Activated naive CD8-positive, alpha-beta T cell (primary cell): Measurements from ENCODE around the gene NOP16.

Source experiments
- H3K27ac Mint-ChIP-seq: one replicate; pipeline ENCODE4 v1.8.0; 2021; ENCODE audit warnings: mixed read lengths
- H3K27me3 Mint-ChIP-seq: one replicate; pipeline ENCODE4 v1.8.0; 2021; ENCODE audit warnings: mixed read lengths
- H3K36me3 Mint-ChIP-seq: one replicate; pipeline ENCODE4 v1.8.0; 2021; ENCODE audit warnings: mixed read lengths
- H3K4me1 Mint-ChIP-seq: one replicate; pipeline ENCODE4 v1.8.0; 2021; ENCODE audit warnings: low read depth, mixed read lengths
- H3K4me3 Mint-ChIP-seq: one replicate; pipeline ENCODE4 v1.8.0; 2021; ENCODE audit warnings: mild to moderate bottlenecking, mixed read lengths
- H3K9me3 Mint-ChIP-seq: one replicate; pipeline ENCODE4 v1.8.0; 2021; ENCODE audit warnings: low read depth, mixed read lengths

NOP16 gene

DNA sequence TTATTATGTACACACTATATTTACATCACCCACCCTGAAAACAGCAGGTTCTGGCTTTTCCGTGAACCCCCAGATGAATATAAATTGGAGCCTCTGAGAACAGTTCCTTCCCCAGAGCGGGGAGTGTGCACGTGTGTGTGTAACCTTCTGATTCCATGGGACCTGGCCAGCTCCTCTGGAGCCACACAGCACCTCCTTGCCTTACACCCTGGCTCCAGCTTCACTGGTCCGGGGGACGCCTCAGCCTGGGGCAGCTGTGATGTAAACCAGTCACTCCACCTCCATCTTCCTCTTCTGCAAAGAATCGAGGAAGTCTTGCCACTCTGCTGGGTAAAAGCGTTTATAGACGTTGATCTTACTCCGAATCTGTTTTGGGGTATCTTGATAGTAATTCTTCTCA is 4.4 kb downstream of the NOP16 start:
- Mint-ChIP-seq H3K9me3 (no peaks in the 10 kb centered on the region), H3K4me1 (peaks cover 23% of the 10 kb centered on the region), H3K36me3 (peaks cover 12% of the 10 kb centered on the region), H3K27me3 (no peaks in the 10 kb centered on the region), H3K4me3 (no peak overlapping the region), H3K27ac (no peak overlapping the region)

DNA sequence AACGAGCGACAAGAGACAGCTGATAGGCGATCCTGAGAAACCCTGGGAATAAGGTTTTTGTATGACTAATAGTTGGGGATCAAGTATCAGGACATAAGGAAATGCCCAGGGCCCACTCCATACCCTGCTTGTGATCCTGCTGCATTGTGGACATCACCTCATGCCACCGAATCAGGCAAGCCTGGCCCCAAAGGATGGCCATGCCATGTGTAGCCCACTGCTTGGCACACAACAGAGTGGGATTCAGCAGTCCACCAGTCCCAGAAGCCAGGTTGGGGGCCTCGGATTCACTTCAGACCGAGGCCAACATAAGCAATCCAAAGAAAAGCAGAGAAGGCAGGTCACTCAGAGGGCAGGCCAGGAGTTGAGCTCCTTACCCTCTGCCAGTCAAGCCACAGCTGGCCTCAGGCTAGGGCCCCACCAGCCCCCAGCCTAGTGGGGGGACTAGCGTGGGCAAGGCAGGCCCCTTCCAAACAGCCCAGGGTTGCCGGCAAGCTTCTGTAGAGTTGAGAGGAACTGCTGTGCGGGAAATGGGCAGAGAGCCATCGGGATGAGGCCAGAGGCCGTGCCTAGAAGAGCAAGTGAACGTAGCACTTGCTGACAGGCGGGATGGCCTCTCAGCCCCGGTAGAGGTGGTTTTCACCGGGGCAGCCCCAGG is 5.0 kb downstream of the NOP16 start:
- peaks cover 12% of the 10 kb centered on the region for H3K36me3 Mint-ChIP-seq
- no peaks in the 10 kb centered on the region for H3K9me3 Mint-ChIP-seq
- no peaks in the 10 kb centered on the region for H3K27me3 Mint-ChIP-seq
- H3K4me1 Mint-ChIP-seq, result peaks cover 23% of the 10 kb centered on the region
- H3K27ac Mint-ChIP-seq, result no peak overlapping the region
- no peak overlapping the region for H3K4me3 Mint-ChIP-seq

DNA sequence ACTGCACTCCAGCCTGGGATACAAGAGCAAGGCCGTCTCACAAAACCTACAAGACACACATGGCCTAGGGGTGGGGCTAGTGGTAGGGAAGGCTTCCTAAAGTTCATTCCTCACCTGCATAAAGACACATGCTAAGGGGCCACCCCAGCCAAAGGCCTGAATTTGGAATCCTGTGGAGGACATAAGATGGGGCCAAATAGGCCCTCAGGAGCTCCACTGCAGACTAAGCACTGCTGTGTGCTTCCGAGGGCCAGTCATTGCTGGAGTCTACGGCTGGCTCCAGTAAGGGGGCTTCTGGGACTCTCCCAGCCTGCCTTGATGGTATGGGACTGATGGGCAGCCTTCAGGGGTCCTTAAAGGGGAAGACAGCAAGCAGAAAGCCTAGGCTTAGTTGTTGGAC is 5.7 kb downstream of the NOP16 start:
- no peaks in the 10 kb centered on the region for H3K9me3 Mint-ChIP-seq
- no peak overlapping the region for H3K27ac Mint-ChIP-seq
- H3K4me1 Mint-ChIP-seq, result peaks cover 20% of the 10 kb centered on the region
- no peaks in the 10 kb centered on the region for H3K27me3 Mint-ChIP-seq
- H3K4me3 Mint-ChIP-seq, result no peak overlapping the region
- H3K36me3 Mint-ChIP-seq, result peaks cover 9% of the 10 kb centered on the region

DNA sequence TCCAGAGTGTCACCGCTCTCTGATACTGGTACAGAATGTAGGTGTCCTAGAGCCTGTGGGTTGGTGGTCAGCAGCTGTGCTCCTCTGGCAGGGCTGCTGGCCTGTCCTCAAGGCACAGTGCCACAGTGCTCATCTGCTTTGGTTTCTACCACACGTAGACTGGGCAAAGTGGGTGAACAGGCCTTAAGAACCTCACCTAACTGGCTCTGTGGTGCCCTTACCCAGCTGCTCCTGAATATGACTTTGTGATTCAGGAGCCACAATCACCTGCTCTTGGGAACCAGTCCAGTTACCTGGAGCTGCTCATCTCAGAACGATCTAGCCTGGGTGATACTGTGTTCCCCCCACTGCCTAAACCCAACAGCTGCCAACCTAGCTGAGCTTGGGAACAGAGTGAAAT is 6.4 kb downstream of the NOP16 start:
- no peak overlapping the region for H3K27ac Mint-ChIP-seq
- H3K4me1 Mint-ChIP-seq, result peaks cover 16% of the 10 kb centered on the region
- no peaks in the 10 kb centered on the region for H3K9me3 Mint-ChIP-seq
- H3K36me3 Mint-ChIP-seq, result peaks cover 6% of the 10 kb centered on the region
- no peaks in the 10 kb centered on the region for H3K27me3 Mint-ChIP-seq
- no peak overlapping the region for H3K4me3 Mint-ChIP-seq

DNA sequence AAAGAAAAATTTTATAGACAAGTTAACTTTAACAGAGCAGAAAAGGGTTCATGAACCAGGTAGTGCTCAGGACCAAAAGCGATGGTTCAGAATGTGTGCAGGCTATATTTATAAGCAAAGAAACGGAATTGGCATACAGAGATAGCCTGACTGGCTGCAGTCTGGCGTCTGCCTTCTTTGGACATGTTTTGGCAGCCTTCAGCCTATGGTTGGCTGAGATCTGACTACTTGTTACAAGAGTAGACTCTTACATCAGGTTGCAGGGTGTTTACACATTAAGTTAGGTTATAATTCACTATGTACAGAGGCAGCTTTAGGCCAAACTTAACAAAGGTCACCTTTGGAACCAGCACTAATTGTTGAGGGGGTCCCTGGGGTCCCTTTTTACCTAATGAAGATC is 7.0 kb downstream of the NOP16 start:
- no peak overlapping the region for H3K27ac Mint-ChIP-seq

DNA sequence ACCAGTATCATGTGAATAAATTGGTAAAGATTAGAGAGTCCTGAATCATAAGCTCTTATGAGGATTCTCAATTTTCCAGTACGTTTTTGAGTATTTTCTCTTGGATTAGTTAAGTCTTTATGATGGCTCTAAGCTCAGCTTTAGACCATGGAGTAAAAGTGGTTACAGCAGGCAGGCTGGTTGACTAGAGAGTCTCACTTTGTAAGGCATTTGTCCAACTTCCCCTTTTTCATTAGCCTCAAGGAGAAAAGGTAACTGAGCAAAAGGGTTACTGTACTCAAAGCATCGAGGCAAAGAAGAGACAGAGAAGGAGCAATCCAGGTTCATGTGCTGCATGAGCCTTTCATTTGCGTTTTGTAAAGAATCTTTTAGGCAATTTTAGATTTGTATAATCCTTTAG is 8.5 kb downstream of the NOP16 start:
- peaks cover 4% of the 10 kb centered on the region for H3K36me3 Mint-ChIP-seq
- H3K27ac Mint-ChIP-seq, result no peak overlapping the region
- H3K27me3 Mint-ChIP-seq, result no peaks in the 10 kb centered on the region
- no peaks in the 10 kb centered on the region for H3K9me3 Mint-ChIP-seq
- no peak overlapping the region for H3K4me3 Mint-ChIP-seq
- peaks cover 2% of the 10 kb centered on the region for H3K4me1 Mint-ChIP-seq

More for the DNA sequence above, 7.0 kb downstream of the NOP16 start:
- peaks cover 11% of the 10 kb centered on the region for H3K4me1 Mint-ChIP-seq
- no peaks in the 10 kb centered on the region for H3K27me3 Mint-ChIP-seq
- H3K4me3 Mint-ChIP-seq, result no peak overlapping the region
- no peaks in the 10 kb centered on the region for H3K9me3 Mint-ChIP-seq
- H3K36me3 Mint-ChIP-seq, result peaks cover 4% of the 10 kb centered on the region

DNA sequence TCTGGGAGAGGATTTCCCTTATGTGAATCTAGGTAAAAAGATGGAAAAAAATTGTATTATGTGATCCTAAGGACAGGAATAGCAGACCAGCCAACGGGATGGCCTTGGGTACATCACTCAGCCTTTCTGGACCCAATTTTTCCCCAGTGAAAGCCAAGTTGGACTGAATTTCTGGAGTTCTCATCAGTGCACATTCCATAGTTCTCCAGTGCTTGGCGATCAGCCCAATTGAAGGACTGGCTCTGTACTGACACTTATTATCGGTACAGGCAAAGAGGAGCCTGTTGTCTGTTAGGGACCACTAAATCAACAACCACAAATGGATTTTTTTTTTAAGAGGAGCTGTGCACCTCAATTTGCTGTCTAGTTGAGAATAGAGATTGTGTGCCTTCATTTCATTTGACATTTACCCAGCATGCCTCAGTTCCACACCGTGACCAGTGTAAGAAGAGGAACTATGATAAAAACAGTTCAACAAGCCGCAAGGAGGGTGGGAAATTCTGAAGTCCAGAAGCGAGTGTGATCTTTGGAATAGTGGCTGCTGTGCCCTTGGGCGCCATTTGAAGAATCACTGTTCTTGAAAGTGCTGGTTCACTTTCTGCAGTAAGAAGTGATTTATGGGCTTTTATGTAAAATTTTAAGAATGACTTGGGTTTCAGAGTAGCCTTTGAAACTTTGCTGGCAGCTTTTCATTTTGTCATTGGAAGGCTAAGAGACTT is 15.1 kb downstream of the NOP16 start:
- H3K36me3 Mint-ChIP-seq, result peaks cover 4% of the 10 kb centered on the region
- no peaks in the 10 kb centered on the region for H3K4me1 Mint-ChIP-seq
- H3K9me3 Mint-ChIP-seq, result no peaks in the 10 kb centered on the region

DNA sequence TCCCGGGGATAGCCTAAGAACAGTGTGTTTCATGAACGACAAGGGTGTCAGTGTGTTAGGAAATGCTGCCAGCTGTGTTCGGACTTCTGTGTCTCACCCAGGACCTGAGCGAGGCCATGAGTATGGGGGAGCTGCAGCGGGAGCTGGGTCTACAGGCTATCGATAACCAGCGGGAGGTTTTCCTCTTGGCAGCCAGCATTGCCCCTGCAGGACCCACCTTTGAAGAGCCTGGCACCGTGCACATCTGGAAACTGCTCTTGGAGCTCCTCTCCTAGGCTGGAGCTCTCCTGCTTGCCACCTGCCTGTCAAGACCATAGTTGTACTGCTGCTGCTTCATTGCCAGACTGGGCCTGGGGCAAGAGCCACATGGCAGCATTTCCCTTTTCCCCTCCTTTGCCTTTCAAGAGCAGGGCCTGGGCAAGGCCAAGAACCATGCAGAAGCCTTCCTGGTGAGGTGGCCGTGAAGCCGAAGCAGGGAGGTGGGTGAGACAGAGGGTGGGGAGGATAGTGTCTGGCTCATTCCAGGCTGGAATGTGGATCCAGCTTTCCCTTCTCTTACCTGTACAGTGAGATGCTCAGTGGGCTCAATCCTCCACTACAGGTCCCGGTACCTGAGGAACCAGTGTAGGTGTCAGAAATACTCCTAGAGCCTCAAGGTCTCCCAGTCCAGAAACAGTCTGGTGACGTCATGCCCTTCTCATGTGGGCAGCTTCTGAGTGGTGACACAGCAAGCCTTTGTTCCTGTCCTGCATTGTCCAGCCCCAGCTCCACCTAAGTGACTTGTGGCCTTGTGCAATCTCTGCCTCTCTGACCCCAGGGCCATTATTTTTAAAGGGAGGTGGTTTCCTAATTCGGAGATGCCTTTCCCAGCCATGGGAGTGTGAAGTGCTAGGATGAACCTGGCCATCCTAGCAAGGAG is 16.5 kb downstream of the NOP16 start:
- no peak overlapping the region for H3K4me3 Mint-ChIP-seq
- H3K36me3 Mint-ChIP-seq, result peaks cover 13% of the 10 kb centered on the region
- no peaks in the 10 kb centered on the region for H3K27me3 Mint-ChIP-seq
- H3K4me1 Mint-ChIP-seq, result no peaks in the 10 kb centered on the region
- H3K27ac Mint-ChIP-seq, result no peak overlapping the region
- no peaks in the 10 kb centered on the region for H3K9me3 Mint-ChIP-seq

More for the DNA sequence above, 15.1 kb downstream of the NOP16 start:
- no peak overlapping the region for H3K27ac Mint-ChIP-seq
- no peak overlapping the region for H3K4me3 Mint-ChIP-seq
- H3K27me3 Mint-ChIP-seq, result no peaks in the 10 kb centered on the region

DNA sequence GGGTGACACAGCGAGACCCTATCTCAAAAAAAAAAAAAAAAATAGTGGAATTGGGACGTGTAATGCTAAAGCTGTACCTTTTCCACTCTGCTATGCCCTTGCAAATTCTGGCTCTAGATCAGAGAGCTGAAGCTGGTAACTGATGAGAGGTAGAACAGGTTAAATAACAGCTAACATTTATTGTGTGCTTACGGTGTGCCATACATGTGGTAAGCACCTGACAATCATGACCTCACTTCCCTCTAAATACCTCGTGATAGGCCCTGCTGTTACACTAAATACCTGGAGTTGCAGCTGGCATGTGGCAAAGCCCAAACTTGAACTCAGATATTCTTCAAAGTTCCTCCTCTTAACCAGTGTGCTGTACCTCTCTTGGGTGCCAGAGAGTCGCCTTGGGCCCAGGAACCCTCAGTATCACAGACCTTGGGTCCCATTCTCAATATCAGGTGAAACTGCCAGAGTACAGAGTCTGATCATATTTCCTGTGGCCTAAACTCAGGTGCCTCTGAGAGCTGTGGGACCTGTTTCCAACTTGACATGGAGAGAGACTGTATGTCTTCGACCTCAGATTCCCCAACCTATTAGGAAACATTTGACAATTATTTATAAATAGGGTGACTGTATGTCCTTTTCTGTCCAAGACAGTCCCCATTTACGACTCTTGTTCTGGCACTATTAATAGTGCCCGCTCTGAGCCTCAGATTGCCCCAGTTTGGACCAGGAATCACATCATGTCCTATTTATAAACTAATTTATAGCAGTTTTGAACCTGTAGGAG is 18.3 kb downstream of the NOP16 start:
- Mint-ChIP-seq H3K4me1 (peaks cover 4% of the 10 kb centered on the region), H3K27me3 (no peaks in the 10 kb centered on the region), H3K27ac (no peak overlapping the region), H3K4me3 (no peak overlapping the region), H3K36me3 (peaks cover 9% of the 10 kb centered on the region), H3K9me3 (no peaks in the 10 kb centered on the region)

DNA sequence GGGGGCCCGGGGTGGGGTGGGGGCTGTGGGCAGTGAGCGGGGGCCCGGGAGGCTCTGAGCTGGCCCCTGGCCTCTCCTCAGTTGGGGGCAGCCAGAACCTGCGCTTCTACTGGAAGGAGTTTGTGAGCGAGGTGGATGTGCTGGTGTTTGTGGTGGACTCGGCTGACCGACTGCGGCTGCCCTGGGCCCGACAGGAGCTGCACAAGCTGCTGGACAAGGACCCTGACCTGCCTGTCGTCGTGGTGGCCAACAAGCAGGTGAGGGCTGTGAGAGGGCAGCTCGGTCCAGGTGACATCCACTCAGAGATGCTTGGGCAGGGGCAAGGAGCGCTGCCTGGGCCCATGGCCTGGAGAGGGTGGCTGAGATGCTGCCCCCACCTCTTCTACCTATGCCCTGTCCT is 19.7 kb downstream of the NOP16 start:
- peaks cover 9% of the 10 kb centered on the region for H3K36me3 Mint-ChIP-seq
- no peak overlapping the region for H3K4me3 Mint-ChIP-seq
- H3K4me1 Mint-ChIP-seq, result peaks cover 4% of the 10 kb centered on the region
- no peaks in the 10 kb centered on the region for H3K9me3 Mint-ChIP-seq
- no peaks in the 10 kb centered on the region for H3K27me3 Mint-ChIP-seq
- no peak overlapping the region for H3K27ac Mint-ChIP-seq

DNA sequence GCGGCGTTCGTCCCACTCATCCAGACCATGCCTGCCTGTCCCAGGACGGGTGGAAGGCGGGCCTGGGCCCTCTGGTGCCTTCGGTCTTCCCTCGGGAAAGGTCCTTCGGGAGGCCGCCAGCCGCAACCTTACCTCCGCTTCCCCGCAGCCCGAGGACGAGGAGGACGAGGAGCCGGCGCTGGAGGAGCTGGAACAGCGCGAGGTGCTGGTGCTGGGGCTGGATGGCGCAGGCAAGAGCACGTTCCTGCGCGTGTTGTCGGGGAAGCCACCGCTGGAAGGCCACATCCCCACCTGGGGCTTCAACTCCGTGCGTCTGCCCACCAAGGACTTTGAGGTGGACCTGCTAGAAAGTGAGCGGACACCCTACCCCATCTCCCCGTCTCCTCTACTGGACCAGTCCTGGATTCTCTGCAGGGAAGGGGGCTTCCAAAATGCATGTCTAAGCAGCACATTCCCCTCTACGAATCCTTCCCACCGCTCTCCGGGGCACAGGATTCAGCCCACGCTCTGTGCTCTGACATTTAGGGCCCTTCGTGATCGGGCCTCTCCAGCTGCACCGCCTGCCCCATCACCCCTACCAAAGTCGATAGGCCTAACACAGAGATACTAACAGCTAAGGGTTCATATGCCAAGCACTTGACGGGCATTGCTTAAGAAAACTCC is 22.0 kb downstream of the NOP16 start:
- Mint-ChIP-seq H3K9me3 (no peaks in the 10 kb centered on the region), H3K27me3 (no peaks in the 10 kb centered on the region), H3K4me3 (peak overlapping the region; percentile 85), H3K27ac (peak overlapping the region; percentile 69), H3K36me3 (peaks cover 9% of the 10 kb centered on the region), H3K4me1 (peaks cover 16% of the 10 kb centered on the region)

DNA sequence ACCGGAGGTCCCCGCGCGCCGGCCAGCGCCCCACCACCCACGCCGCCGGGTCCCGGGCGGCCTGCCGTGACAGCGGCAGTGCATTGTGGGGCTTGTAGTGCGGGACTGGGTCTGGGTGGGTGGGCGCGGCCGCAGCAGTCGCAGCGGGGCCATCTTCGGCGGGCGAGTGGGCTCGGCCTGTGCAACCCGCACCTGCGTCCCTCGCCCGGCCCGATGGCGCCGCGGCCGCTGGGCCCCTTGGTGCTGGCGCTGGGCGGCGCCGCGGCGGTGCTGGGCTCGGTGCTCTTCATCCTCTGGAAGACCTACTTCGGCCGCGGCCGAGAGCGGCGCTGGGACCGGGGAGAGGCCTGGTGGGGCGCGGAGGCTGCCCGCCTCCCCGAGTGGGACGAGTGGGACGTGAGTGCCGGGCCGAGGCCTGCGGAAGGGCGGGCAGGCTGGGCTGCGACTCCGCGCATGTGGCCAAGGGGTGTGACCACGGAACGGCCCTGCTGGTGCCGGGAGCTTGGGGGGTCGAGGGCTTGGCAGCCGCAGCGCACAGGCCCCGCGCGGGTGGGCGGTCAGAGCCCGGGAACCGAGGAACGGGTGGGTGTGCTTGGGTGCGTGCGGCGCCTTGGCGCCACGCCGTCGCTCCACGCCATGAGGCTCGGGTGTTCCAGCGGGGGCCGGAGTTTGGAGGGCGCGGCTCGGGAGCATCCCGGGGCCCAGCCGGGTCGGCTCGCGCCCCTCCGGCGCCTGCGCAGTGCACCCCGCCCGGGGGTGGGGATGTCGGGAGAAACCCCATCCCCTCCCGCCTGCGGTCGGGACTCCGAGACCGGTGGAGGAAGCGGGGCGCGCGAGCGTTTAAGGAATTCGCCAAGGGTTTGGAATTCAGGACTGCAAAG is 22.8 kb downstream of the NOP16 start, which contains the start of gene ARL10:
ARL10 (plus strand) TSS at position 137 of the 881 bp plus-strand sequence; CDS start at position 214, 77 bp downstream.
- H3K4me3 Mint-ChIP-seq, result peak within 1 kb of the TSS; percentile 85
- peaks cover 16% of the 10 kb centered on the region for H3K4me1 Mint-ChIP-seq
- H3K36me3 Mint-ChIP-seq, result peaks cover 9% of the 10 kb centered on the region
- peak within 1 kb of the TSS; percentile 75 for H3K27ac Mint-ChIP-seq
- no peaks in the 10 kb centered on the region for H3K27me3 Mint-ChIP-seq
- H3K9me3 Mint-ChIP-seq, result no peaks in the 10 kb centered on the region

DNA sequence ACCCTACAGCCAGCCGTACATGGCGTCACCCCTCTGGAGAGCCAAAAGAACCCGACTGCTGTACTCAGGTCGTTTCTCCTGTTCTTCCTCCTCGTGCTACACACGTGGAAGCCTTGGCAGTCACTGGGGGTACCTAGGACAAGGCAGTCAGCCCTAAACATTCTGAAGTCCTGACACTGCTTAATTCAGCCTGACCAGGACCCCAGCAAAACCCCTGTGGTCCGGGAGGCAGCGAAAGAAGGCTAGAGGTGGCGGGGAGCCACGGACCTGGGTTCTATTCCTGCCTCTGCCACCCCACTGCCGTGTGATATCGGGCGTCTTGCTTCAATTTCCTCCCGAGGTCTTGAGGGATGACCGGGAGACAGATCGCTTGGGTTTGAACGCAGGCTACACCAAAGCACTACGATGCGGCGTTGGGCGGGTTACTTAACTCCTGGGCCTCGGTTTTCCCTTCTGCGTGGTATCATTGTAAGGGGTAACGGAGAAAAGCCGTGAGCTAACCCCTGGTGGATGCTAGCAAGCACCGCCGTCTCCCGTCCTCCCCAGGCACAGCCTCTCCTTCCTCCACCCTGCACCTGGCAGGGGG is 23.5 kb downstream of the NOP16 start:
- peaks cover 9% of the 10 kb centered on the region for H3K36me3 Mint-ChIP-seq
- H3K9me3 Mint-ChIP-seq, result no peaks in the 10 kb centered on the region
- H3K4me3 Mint-ChIP-seq, result peak overlapping the region; percentile 81
- peak overlapping the region; percentile 75 for H3K27ac Mint-ChIP-seq
- peaks cover 17% of the 10 kb centered on the region for H3K4me1 Mint-ChIP-seq
- H3K27me3 Mint-ChIP-seq, result no peaks in the 10 kb centered on the region
